ENCODE data around the gene B3GAT2.

The B3GAT2 gene

GRCh38 chr6:70889270-70889669, 67.6 kb downstream of the B3GAT2 start:
- no peak for DNase-seq

DNA sequence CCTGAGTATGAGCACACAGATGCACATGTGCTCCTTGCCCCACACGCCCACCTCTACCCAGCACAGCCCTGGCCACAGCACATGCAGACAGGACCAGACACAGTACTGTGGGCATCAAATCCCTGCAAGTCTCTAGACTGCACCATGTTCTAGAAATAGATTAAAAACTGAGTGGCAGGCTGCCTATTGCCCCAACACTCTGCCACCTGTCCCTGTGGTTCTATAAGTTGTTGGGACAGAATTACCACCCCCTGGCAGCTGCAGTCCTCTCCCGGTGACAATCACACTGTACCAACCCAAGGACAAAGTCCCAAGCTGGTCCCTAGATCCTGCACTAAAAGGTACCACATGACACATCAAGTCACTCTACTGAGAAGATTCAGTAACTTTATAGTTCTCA, 70.2 kb downstream of the B3GAT2 start:
- no peak for DNase-seq

- DNase-seq = no peak
These were observed 70.8 kb downstream of the B3GAT2 start for GRCh38 chr6:70886071-70886470.

DNA sequence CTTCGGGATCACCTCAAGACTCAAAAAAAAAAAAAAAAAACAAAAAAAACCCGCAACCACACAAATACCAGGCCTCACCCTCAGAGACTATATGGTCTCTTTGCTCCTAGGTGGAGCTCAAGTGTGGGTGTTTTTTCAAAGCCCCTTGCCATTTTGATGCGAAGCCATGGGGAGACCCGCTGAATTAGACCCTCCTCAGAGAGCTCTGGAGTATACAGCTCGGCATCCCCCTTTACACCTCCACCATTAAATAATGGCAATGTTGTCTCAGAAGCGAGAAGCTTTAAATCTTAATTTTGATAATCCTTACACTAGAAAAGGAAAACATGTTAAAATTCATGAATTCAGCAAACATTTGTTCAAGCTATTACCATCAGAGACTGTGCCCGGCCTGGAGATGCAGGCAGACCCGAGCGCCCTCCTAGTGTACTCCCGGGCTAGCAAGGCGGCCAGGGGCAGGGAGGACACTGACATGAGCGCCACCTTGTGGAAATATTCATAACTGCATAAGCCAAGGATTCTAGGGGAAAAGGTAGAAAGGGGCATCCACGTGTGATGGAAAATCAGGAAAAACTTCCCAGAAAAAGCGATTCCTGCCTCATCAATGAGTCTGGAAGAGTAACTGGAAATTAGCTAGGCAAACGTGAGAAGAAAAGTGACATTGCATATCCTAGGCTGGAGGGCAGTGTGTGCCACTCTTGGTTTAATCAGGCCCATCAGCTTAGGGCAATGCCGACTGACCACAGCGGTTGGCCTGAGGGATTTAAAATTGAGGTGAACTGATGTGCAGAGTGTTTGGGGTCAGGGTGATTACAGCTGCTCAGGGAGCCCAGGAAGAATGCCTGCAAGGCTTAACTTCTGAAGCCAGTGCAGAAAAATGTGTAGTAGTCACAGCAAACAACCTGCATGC, 72.5 kb downstream of the B3GAT2 start:
- DNase-seq = no peak

- no peak for DNase-seq
These were observed 77.4 kb downstream of the B3GAT2 start for GRCh38 chr6:70879496-70879895.

DNA sequence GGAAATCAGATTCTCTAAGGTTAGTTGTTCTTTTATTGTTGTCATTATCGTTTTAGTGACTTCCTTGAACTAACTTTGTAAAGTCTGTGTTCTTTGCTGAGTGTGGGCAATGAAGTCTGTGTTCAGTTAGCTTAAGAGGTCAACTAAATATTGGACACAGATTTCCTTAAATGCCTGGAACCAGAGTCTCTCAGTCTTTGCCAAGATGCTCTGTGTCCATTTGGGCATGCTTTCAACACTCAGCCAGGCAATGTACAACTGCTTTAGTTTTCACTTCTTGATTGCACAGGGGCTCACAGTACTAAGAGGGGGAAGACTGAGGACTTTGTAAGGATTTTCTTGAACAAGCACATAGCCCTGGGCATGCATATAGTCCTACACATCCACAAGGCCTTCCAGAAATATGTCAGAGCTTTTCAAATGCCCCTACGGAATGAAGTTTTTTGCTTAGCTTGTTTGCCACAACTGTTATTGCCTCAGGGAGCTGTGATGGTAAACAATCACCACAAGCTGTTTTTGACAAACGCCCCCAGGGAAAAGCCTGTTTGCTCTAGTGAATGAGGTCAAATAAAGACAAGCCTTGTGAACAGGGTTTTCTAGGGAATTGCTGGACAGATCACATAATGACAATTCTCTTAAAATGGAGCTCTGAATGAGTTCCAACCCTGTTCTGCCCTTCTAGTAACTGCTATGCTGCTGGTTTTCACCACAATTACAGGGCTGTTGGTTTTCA, 82.5 kb downstream of the B3GAT2 start:
- DNase-seq = no peak

- no peak for DNase-seq
These were observed 84.4 kb downstream of the B3GAT2 start for GRCh38 chr6:70872469-70872868.

DNA sequence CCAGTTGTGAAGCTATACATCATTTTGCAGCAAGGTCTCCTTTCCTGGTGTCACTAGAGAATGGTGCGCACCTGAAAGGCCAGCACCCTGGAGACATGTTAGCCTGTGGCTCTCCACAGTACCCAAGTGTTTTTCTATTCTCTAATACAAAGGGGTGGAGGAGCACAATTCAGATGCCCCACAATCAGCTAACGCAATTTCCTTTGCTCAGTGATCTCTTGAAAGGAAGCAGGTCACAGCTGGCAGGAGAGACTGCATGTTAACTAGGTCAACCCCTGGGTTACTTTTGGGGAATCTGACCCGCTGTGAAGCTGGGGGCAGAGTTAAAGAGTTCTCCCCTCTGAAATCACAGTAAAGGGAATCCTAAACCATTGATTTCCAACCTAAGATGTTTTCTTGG, 92.5 kb downstream of the B3GAT2 start:
- no peak for DNase-seq

DNA sequence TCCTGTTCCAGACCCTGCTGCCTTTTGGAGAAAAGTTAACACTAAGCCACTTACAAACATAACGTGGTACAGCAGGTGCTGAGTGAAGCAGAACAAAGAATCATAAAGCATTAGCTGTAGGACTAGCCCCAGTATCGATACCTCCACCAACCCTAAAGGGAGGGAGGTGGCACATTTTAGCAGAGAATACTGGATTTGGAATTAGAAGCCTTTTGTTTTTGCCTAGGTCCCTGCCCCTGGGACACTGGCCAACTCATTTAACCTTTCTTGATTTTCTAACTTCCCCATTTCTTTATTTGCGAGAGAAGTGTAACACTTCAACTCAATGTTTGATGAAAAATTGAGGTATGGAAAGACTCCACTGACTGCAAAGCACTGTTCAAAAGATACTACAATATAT, 93.5 kb downstream of the B3GAT2 start:
- no peak for DNase-seq

DNA sequence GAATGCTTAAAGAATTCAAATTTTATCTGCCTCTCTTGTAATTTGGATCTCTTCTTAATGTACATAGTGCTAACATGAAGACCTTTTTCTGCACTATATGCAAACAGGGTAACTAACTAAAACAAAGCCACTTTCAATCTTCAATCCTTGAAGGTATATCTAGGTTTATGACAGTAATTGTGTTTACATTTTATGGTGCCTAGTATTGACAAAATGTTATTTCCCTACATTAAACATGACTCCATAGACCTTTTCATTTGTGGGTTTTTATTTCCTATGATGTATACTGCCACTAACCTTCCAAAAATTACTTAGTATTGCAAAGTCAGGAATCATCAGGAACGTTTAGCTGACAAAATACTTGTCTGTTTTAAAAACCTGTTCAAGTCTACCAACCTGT, 95.9 kb downstream of the B3GAT2 start:
- DNase-seq = no peak

DNA sequence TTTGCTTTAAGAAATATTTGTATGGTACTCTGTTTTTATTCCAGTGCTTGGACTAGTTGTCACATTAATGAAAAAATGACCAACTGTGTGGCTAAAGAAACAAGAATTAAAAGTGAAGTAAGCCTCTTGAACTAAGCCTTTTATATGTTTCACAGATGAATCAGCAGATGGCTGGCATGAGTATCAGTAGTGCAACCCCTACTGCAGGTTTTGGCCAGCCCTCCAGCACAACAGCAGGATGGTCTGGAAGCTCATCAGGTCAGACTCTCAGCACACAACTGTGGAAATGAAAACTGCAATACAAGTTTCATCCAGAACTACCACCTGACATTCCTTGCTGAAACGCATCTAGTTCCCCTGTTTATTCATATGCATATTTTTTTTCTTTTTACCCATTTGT, 96.8 kb downstream of the B3GAT2 start:
- DNase-seq = no peak

DNA sequence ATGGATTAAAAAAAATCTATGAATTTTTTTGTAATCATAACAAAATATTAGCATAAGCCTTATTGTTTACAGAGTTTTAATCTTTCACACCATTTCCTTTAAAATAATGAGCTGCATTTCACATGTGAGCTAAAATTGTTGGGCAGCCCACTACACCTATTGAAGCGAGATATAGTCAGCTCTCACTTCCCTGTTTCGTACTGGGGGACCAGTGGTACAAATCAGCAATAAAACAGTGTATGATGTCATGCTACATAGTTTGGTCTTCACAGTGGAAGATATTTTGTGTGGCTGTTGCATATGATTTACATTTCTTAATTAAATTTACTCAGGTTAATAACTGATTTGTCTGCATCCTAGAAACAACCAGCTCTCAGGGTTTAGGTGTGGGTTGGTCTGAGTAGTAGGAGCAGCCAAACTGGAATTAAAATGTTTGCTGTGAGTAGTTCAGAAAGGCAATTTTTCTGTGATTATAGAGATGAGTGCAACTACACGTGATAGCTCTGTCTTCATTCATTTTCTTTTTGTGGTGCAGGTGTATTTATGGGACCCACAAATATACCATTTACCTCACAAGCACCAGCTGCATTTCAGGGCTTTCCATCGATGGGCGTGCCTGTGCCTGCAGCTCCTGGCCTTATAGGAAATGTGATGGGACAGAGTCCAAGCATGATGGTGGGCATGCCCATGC, 99.3 kb downstream of the B3GAT2 start:
- no peak for DNase-seq

GRCh38 chr6:70852667-70853246, 104.1 kb downstream of the B3GAT2 start:
- no peak for DNase-seq

DNA sequence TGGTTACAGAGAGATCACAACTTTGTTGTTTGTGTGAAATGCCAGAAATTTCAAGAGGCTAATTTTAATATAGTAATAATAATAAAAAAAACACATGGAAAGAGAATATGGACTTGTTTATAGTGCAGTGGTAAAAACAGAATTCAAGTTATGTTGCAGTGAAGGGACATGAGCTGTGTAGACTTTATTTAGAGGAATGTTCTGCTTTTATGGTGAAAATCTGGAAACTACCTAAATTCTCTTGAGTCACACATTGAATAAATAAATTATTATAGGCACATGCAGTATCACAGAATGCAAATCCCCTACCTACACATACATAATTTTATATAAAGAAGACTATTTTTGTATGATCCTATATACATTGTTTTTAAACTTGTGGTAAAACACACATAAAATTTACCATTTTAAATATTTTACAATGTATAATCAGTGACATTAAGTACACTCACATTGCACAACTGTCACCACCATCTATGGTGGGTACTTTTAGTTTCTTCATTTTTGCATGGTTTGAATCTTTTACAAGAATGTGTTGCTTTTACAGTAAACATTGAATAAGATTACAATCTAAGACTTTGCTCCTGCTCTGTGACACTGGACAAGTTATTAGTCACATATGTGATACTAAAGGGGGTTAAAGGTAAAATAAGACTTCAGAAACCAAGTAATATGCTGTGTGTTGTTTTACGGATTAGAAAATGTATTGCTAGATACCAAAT, 107.4 kb downstream of the B3GAT2 start:
- no peak for DNase-seq

DNA sequence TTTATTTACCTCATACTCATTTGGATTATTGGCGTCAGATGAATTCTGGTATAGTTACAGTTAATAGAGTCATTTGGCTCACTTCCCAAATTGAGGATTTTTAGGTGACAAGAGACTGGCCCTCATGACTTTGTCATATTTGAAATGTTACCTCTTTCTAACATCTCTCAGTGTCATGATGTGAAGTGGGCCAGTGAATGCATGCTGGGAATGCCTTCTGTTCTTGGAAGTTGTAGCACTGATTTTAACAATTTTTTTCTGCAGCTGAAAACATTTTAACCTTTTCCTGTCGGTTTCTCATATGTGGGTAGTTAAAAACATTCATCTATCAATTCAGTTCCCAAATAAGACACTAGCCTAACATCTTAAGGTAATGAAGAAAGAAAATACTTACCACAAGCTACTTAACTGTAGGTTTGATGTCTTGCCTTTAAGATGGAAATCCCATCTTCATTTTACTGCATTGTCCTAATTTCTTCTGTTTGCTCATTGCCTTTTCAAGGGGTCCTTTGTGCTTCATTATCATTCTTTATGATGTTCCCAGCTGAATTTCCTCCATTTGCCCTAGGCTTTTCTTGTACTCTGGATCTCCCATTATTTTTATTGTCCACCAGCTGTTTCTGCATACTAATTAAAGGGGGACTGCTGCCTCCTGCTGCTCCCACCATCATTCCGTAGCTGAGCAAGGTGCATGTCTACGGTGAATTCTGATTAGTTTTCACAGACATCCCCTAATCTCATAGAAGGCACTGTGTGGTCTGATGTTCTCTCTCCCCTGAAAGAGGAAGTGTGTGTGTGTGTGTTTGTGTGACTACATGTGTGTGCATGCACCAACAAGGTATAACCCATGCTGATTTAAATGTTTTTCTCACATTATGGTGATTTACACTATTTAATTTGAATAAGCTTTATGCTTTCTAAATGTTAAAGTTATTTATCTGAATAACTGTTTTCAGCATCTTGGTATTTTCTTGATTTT, 109.5 kb downstream of the B3GAT2 start:
- DNase-seq = no peak

DNA sequence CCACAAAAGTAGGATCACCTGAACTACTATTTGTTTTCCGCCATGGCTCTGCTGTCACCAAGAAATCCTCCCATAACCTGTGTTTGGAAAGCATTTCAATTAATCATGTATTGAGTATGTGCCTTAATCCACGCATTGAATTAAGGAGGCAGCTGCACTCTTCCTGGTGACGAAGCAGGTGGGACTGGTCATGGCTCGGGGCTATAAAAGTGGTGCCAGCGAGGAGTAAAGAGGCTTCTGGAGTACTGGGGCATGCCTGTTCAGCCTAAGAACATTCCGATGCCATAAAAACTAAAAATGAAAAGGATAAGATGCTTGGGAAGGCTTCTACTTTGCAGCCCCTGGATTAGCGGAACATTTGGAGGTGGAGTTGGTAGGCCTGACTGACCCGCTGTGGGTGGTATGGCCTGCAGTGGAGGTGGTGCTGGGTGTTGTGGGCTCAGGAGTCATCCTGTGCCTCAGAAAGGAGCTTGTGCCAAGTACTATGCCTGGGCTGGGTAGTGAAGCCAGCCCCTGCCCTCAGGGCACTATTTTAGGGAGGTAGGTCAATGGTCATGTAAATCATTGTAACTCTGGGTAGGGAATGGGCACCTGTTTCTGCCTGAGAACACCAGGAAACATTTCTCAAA, 110.5 kb downstream of the B3GAT2 start:
- no peak for DNase-seq

GRCh38 chr6:70844301-70844700, 112.6 kb downstream of the B3GAT2 start:
- DNase-seq = no peak

DNA sequence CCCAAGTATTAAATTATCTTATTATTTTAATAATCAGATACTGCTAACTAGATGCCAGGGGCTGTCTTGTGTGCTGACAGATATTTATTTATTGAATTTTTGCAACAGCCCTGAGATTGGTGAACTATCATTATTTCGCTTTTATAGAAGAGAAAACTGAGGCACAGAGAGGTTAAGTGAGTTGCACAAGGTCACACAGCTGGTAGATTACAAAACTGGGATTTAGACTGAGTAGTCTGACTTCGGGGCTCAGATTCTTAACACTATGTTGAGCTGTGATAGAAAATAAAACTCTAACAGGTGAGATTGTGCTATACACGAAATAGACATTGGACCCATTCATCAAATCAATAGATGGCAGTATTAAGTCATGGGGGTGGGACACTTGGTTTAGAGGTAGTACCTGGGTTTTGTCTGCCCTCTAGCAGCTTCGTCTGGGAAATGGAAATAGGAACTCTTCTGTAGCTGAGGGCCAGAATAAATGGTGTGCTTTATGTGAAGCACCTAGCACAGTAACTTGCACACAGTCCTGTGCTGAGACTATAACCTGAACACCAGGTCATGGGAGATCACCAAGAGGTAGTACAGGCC, 113.4 kb downstream of the B3GAT2 start:
- no peak for DNase-seq

DNA sequence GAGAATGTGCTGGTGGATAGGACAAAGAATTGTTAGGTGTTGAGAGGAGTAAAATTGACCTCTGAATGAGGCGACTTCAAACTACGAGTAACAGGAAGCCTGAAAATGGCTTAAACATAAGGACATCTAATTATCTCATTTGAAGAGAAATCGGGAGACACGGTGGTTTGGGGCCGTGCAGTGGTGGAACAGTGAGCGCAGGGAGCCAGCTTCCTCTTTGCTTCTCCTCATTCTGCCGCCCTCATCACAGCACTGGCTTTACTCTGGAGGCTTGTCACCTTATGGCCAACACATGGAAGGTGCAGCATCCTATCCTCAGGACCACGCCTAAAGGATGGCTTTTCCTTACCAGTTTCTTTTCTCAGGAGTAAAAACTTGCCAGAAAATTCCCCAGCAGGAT, 114.3 kb downstream of the B3GAT2 start:
- no peak for DNase-seq

GRCh38 chr6:70841112-70841511, 115.7 kb downstream of the B3GAT2 start:
- no peak for DNase-seq
